Colonic mucosa (tissue), 4 donors: ENCODE data around the gene CTAG2. TPM values are rescaled to one million over a fixed set of nuclear protein-coding genes. Genes with fewer than 3 reads are reported as not detected.

Experiments
- DNase-seq: peaks from one replicate; pipeline ENCODE4 v3.0.0-alpha.2; 2020
- H3K27ac ChIP-seq: fragments of 200-600 bp; one replicate; pipeline ENCODE4 v1.8.0; 2021
- H3K27me3 ChIP-seq: fragments of 200-600 bp; one replicate; pipeline ENCODE4 v1.8.0; 2021
- H3K36me3 ChIP-seq: fragments of 200-600 bp; one replicate; pipeline ENCODE4 v1.8.0; 2021
- H3K4me1 ChIP-seq: fragments of 200-600 bp; one replicate; pipeline ENCODE4 v1.8.0; 2021; ENCODE audit warnings: mild to moderate bottlenecking
- H3K4me3 ChIP-seq: fragments of 200-600 bp; one replicate; pipeline ENCODE4 v1.8.0; 2021
- H3K9ac ChIP-seq, 2 donors: one replicate each; pipeline ENCODE4 v1.7.0; 2013; ENCODE audit warnings: control low read depth in 2 of 2, low read depth in 2 of 2, low read length in 2 of 2
- H3K9me3 ChIP-seq: fragments of 200-600 bp; one replicate; pipeline ENCODE4 v1.8.0; 2021
- intact Hi-C: fragments of 100-400 bp; cut with DNase I; formaldehyde crosslinking; loops from one replicate; pipeline ENCODE4 v1.14.1; 2022
- total RNA-seq, 2 donors: library from RNA; stranded (reverse); fragmentation: NEBNext Ultra II Directional in 1 of 2; extraction: Animal tissue kit (Norgen Biotek cat#: 25700) in 1 of 2; gene quantifications; one replicate each; pipeline ENCODE4 v1.2.1, GENCODE V29; 2021
- TF ChIP-seq, protein P1 (sequence below): fragments of 200-600 bp; IDR thresholded peaks from one replicate; pipeline ENCODE4 v1.8.0; 2022; ENCODE audit warnings: antibody characterized with exemption, mild to moderate bottlenecking
- donor health status: healthy.
- donor health status: DM: no; HTN: no; CAD: no.
- donor health status: DM: no; HTN: no; CAD: no.

The CTAG2 gene
- total RNA-seq, 2 donors from 2014 or later: not detected

DNA sequence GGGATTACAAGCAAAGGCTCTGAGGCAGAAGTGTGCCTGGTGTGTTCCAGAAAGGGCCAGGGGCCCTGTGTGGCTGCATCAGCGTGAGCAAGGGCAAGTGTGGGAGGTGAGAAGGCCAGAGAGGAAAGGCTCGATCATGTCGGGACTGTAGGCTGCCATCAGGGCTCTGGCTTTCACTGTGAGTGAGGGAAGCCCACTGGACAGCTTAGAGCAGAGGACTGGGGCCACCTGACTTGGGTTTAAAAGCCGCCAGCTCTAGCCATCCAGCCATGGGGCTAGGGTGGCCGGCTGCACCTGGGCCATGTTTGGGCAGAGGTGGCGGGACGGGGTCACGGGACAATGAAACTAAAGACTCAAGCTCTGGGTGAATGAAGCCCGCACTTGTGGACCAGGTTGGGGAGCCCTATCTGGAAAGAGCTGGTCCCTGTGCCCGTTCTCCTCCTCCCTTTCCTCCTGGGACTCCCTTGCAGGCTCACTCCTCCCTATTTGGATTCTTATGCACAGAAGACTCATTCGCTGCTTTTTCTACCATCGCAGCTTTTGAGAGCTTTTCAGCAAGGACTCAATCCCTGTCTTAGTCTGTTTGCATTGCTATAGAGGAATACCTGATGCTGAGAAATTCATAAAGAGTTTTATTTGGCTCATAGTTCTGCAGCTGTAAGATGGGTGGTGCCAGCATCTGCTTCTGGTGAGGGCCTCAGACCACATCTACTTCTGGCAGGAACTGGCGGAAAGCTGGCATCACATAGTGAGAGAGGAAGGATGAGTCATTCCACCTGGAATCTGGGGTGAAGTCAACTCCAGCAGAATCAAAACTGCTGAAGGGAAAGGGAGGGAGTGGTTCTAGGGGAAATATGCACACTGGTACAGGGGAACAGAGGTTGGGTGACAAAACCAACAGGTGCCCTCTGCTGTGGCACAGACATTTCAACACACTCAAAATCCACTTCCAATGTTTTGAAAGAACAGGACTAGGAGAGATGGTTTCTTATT is 49.6 kb downstream of the CTAG2 start:
- intact Hi-C loops: no loop called here
- Histone ChIP-seq H3K27me3 (no peaks in the 10 kb centered on the region), H3K27ac (no peak overlapping the region), H3K9me3 (no peaks in the 10 kb centered on the region), H3K4me3 (no peak overlapping the region), H3K4me1 (no peaks in the 10 kb centered on the region), H3K9ac (no peak overlapping the region), H3K36me3 (no peaks in the 10 kb centered on the region)
- DNase-seq: no peak
- TF ChIP-seq, protein P1, sequence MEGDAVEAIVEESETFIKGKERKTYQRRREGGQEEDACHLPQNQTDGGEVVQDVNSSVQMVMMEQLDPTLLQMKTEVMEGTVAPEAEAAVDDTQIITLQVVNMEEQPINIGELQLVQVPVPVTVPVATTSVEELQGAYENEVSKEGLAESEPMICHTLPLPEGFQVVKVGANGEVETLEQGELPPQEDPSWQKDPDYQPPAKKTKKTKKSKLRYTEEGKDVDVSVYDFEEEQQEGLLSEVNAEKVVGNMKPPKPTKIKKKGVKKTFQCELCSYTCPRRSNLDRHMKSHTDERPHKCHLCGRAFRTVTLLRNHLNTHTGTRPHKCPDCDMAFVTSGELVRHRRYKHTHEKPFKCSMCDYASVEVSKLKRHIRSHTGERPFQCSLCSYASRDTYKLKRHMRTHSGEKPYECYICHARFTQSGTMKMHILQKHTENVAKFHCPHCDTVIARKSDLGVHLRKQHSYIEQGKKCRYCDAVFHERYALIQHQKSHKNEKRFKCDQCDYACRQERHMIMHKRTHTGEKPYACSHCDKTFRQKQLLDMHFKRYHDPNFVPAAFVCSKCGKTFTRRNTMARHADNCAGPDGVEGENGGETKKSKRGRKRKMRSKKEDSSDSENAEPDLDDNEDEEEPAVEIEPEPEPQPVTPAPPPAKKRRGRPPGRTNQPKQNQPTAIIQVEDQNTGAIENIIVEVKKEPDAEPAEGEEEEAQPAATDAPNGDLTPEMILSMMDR: no peak

DNA sequence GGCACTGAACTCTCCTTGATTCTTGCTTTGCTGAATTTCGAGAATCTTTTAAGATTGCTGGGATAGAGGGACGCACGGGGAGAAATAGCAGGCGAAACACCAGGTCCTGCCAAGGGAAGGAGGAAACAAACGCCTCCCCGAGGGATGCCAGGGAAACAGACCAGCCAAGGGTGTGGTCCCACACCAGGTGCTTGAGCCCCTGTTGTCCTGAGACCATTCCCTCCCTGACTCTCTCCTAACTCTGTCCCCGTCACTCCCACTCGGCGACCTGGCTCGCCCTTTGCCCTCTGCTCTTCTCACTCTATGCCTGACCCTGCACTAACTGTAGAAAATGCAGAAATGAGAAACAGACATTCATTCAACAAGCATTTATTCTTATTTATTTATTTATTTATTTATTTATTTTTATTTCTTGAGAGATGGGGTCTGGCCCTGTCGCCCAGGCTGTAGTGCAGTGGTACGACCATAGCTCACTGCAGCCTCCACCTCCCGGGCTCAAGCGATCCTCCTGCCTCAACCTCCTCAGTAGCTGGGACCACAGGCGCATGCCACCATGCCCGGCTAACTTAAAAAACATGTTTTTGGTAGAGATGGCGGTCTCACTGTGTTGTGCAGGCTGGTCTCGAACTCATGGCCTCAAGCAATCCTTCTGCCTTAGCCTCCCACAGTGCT is 50.5 kb downstream of the CTAG2 start:
- Histone ChIP-seq H3K4me1 (no peaks in the 10 kb centered on the region), H3K4me3 (no peak overlapping the region), H3K9me3 (no peaks in the 10 kb centered on the region), H3K36me3 (no peaks in the 10 kb centered on the region), H3K9ac (no peak overlapping the region), H3K27me3 (no peaks in the 10 kb centered on the region), H3K27ac (no peak overlapping the region)
- no peak for DNase-seq
- TF ChIP-seq, protein P1: no peak
- intact Hi-C loops: no loop called here

DNA sequence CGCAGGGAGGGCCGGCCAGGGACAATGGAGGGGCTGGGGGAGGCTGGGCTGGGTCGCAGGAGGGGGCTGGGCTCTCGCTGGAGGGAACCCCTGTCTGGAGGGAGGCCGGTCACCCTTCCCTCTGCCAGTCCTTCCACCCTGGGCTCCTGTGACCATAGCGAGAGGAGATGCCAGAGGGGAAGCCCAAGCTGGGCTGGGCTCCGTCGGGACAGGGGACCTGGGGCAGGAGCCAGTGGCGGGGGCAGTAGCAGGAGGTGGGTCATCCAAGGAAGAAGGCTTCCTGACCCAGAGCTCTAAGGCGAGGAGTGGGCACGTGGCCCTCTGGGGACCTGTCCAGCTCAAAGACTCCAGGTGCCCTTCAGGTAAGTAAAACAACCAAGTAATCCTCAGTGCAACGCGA is 51.2 kb downstream of the CTAG2 start:
- H3K4me3 ChIP-seq: no peak overlapping the region
- H3K36me3 ChIP-seq: no peaks in the 10 kb centered on the region
- TF ChIP-seq, protein P1: no peak
- H3K4me1 ChIP-seq: no peaks in the 10 kb centered on the region
- intact Hi-C loops: no loop called here
- H3K27ac ChIP-seq: no peak overlapping the region
- no peaks in the 10 kb centered on the region for H3K9me3 ChIP-seq
- DNase-seq: no peak
- no peaks in the 10 kb centered on the region for H3K27me3 ChIP-seq
- H3K9ac ChIP-seq: no peak overlapping the region

Other genes with a start within 250 kb of the CTAG2 start
- 10 to 100 TPM; 19.1 to 29.2 TPM for gene DNASE1L1, start 244.3 kb downstream of the CTAG2 start, total RNA-seq
- gene TAFAZZIN, start 242.0 kb downstream of the CTAG2 start, total RNA-seq: 10 to 100 TPM; 33.2 to 54.5 TPM
- gene ATP6AP1, start 224.9 kb downstream of the CTAG2 start, total RNA-seq: 10 to 100 TPM; 86.3 to 96.9 TPM
- 10 to 100 TPM; 63.0 to 83.0 TPM for gene GDI1, start 216.4 kb downstream of the CTAG2 start, total RNA-seq
- gene FAM50A, start 209.4 kb downstream of the CTAG2 start, total RNA-seq: 10 to 100 TPM; 41.9 to 60.1 TPM
- 10 to 100 TPM; 37.7 to 43.9 TPM for gene PLXNA3, start 195.3 kb downstream of the CTAG2 start, total RNA-seq
- gene LAGE3, start 174.3 kb downstream of the CTAG2 start, total RNA-seq: 10 to 100 TPM; 10.0 to 35.3 TPM
- 10 to 100 TPM; 24.7 to 40.9 TPM for gene UBL4A, start 167.0 kb downstream of the CTAG2 start, total RNA-seq
- 10 to 100 TPM; 23.0 to 24.5 TPM for gene SLC10A3, start 162.9 kb downstream of the CTAG2 start, total RNA-seq
- gene FAM3A, start 137.3 kb downstream of the CTAG2 start, total RNA-seq: 10 to 100 TPM; 63.1 to 71.1 TPM
- gene G6PD, start 106.7 kb downstream of the CTAG2 start, total RNA-seq: 10 to 100 TPM; 41.0 to 48.6 TPM
- 10 to 100 TPM; 20.6 to 28.4 TPM for gene IKBKG, start 106.0 kb downstream of the CTAG2 start, total RNA-seq
- gene CTAG1A, start 68.4 kb downstream of the CTAG2 start, total RNA-seq: not detected
- gene CTAG1B, start 34.3 kb downstream of the CTAG2 start, total RNA-seq: not detected
- 1 to 10 TPM; 1.2 to 1.4 TPM for gene GAB3, start 97.5 kb upstream of the CTAG2 start, total RNA-seq
- gene DKC1, start 109.3 kb upstream of the CTAG2 start, total RNA-seq: 10 to 100 TPM; 28.5 to 55.0 TPM
- gene MPP1, start 151.9 kb upstream of the CTAG2 start, total RNA-seq: 10 to 100 TPM; 13.0 to 24.3 TPM
- gene SMIM9, start 181.1 kb upstream of the CTAG2 start, total RNA-seq: not detected
- gene F8A1, start 232.8 kb upstream of the CTAG2 start, total RNA-seq: 10 to 100 TPM; 32.8 to 39.2 TPM